Astrocyte (in vitro differentiated cells and primary cell): Measurements from ENCODE around the gene ZFYVE28. TPM values are rescaled to one million over a fixed set of nuclear protein-coding genes. Genes with fewer than 3 reads are reported as not detected.

Experiments
- DNase-seq: peaks from one replicate; pipeline ENCODE4 v3.0.0-alpha.2; 2010; ENCODE audit warnings: low read depth
- FAIRE-seq: peaks from 2 replicates; lab custom pipeline; 2011; peaks lifted over from hg19 to GRCh38; lab: Jason Lieb, UNC
- H2AFZ ChIP-seq: 2 replicates; pipeline ENCODE4 v1.6.0; 2012; ENCODE audit warnings: low read depth, low read length, inconsistent platforms
- H3K27ac ChIP-seq: 2 replicates; pipeline ENCODE4 v1.5.1; 2011; ENCODE audit warnings: low read depth, low read length, inconsistent platforms
- H3K27me3 ChIP-seq: 2 replicates; pipeline ENCODE4 v1.6.0; 2011; ENCODE audit warnings: low read length, inconsistent platforms; ENCODE audit not compliant: insufficient read depth
- H3K36me3 ChIP-seq: 2 replicates; pipeline ENCODE4 v1.5.1; 2011; ENCODE audit warnings: low read length, inconsistent platforms; ENCODE audit not compliant: insufficient read depth
- H3K4me1 ChIP-seq: 2 replicates; pipeline ENCODE4 v1.5.1; 2011; ENCODE audit warnings: low read length, inconsistent platforms; ENCODE audit not compliant: insufficient read depth
- H3K4me2 ChIP-seq: 2 replicates; pipeline ENCODE4 v1.6.0; 2012; ENCODE audit warnings: low read length, inconsistent platforms
- H3K4me3 ChIP-seq: 2 replicates; pipeline ENCODE4 v1.5.1; 2011; ENCODE audit warnings: low read depth, mild to moderate bottlenecking, low read length, inconsistent platforms; ENCODE audit not compliant: insufficient read depth
- H3K79me2 ChIP-seq: 2 replicates; pipeline ENCODE4 v1.6.0; 2012; ENCODE audit warnings: mild to moderate bottlenecking, low read length, inconsistent platforms; ENCODE audit not compliant: insufficient read depth
- H3K9ac ChIP-seq: 2 replicates; pipeline ENCODE4 v1.6.0; 2012; ENCODE audit warnings: mild to moderate bottlenecking, low read length, inconsistent platforms
- H3K9me3 ChIP-seq: 2 replicates; pipeline ENCODE4 v1.5.1; 2012; ENCODE audit warnings: low read depth, mild to moderate bottlenecking, low read length, inconsistent platforms; ENCODE audit not compliant: insufficient read depth
- H4K20me1 ChIP-seq: 2 replicates; pipeline ENCODE4 v1.6.0; 2012; ENCODE audit warnings: low read length, inconsistent platforms; ENCODE audit not compliant: insufficient read depth
- H3K27ac Mint-ChIP-seq: one replicate; pipeline ENCODE4 v1.8.0; 2021; ENCODE audit warnings: mild to moderate bottlenecking, mixed read lengths; ENCODE audit not compliant: unreplicated experiment
- H3K27me3 Mint-ChIP-seq: one replicate; pipeline ENCODE4 v1.8.0; 2021; ENCODE audit warnings: low read depth, mixed read lengths; ENCODE audit not compliant: unreplicated experiment
- H3K36me3 Mint-ChIP-seq: one replicate; pipeline ENCODE4 v1.8.0; 2021; ENCODE audit warnings: low read depth, mixed read lengths; ENCODE audit not compliant: unreplicated experiment
- H3K4me1 Mint-ChIP-seq: one replicate; pipeline ENCODE4 v1.8.0; 2021; ENCODE audit warnings: low read depth, mixed read lengths; ENCODE audit not compliant: unreplicated experiment
- H3K4me3 Mint-ChIP-seq: one replicate; pipeline ENCODE4 v1.8.0; 2021; ENCODE audit warnings: mild to moderate bottlenecking, moderate library complexity, mixed read lengths; ENCODE audit not compliant: unreplicated experiment
- H3K9me3 Mint-ChIP-seq: one replicate; pipeline ENCODE4 v1.8.0; 2021; ENCODE audit warnings: mild to moderate bottlenecking, mixed read lengths; ENCODE audit not compliant: unreplicated experiment
- EZH2 ChIP-seq: IDR thresholded peaks from 2 replicates; pipeline ENCODE4 v1.6.1; 2012; ENCODE audit warnings: mild to moderate bottlenecking, low read length, inconsistent platforms; ENCODE audit not compliant: insufficient read depth
- total RNA-seq: library from RNA; stranded (reverse); gene quantifications from 2 replicates; pipeline ENCODE4 v1.2.1, GENCODE V29; 2021
- TF ChIP-seq, protein P1 (sequence below): IDR thresholded peaks from 2 replicates; pipeline ENCODE4 v1.5.1; 2011; ENCODE audit warnings: low read depth, mild to moderate bottlenecking, inconsistent platforms, low read length, moderate library complexity; ENCODE audit not compliant: insufficient read depth

The ZFYVE28 gene
- total RNA-seq, 1 donor from 2014 or later: 0.68 TPM

DNA sequence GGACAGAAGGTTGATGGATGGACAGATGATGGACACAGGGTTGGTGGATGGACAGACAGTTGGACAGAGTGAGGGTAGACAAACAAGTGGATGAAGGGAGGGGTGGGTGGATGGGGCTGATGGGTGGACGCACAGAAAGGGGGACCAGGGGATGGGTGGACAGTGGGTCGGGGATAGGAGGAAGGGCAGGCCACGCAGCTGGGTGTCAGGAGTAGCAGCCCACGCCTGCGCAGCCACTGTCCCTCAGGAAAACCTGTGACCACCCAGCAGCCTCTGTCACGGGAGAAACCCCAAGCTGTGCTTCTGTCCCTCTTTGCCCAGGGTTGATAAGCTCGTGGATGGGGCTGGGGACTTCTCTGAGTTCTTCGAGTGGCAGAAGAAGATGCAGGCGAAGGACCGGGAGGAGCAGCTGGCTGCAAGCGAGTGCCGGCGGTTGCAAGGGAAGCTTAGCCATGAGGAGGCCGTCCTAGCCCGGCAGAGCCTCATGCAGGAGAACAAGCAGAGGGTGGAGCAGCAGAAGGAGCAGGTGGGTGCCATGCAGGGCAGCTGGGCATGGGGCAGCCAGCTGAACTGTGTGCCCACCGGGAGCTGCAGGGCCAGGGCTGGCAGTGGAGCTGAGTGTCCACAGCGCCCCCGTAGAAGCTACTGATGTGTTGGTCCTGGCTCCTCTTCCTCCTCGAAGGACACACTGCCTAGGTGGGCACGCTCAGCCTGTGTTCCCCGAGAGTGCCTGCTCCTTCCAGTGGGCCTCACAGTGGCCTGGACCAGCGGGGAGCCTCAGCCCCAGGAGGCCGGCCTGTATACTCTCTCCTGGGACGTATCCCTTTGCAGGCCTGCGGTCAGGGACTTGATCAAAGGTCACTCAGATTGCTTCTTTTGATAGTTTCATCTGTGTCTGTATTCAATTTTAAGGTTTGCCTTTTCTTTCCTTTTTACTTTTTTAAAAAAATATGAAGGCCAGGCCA, 33.7 kb upstream of the ZFYVE28 start:
- Histone ChIP-seq H3K4me3 (no peak overlapping the region), H3K36me3 (no peaks in the 10 kb centered on the region), H3K4me2 (no peak overlapping the region), H3K27me3 (peaks cover 7% of the 10 kb centered on the region), H3K27ac (no peak overlapping the region), H2AFZ (no peak overlapping the region), H3K79me2 (no peaks in the 10 kb centered on the region), H3K4me1 (no peaks in the 10 kb centered on the region), H4K20me1 (no peaks in the 10 kb centered on the region), H3K9ac (no peak overlapping the region), H3K9me3 (no peaks in the 10 kb centered on the region)
- H3K36me3 Mint-ChIP-seq: no peaks in the 10 kb centered on the region
- H3K4me1 Mint-ChIP-seq: no peaks in the 10 kb centered on the region
- H3K4me3 Mint-ChIP-seq: no peak overlapping the region
- no peak overlapping the region for H3K27ac Mint-ChIP-seq
- no peaks in the 10 kb centered on the region for H3K9me3 Mint-ChIP-seq
- TF ChIP-seq EZH2: no peak
- TF ChIP-seq, protein P1, sequence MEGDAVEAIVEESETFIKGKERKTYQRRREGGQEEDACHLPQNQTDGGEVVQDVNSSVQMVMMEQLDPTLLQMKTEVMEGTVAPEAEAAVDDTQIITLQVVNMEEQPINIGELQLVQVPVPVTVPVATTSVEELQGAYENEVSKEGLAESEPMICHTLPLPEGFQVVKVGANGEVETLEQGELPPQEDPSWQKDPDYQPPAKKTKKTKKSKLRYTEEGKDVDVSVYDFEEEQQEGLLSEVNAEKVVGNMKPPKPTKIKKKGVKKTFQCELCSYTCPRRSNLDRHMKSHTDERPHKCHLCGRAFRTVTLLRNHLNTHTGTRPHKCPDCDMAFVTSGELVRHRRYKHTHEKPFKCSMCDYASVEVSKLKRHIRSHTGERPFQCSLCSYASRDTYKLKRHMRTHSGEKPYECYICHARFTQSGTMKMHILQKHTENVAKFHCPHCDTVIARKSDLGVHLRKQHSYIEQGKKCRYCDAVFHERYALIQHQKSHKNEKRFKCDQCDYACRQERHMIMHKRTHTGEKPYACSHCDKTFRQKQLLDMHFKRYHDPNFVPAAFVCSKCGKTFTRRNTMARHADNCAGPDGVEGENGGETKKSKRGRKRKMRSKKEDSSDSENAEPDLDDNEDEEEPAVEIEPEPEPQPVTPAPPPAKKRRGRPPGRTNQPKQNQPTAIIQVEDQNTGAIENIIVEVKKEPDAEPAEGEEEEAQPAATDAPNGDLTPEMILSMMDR: no peak
- DNase-seq (no peak), FAIRE-seq (no peak)
- H3K27me3 Mint-ChIP-seq: peaks cover 36% of the 10 kb centered on the region

DNA sequence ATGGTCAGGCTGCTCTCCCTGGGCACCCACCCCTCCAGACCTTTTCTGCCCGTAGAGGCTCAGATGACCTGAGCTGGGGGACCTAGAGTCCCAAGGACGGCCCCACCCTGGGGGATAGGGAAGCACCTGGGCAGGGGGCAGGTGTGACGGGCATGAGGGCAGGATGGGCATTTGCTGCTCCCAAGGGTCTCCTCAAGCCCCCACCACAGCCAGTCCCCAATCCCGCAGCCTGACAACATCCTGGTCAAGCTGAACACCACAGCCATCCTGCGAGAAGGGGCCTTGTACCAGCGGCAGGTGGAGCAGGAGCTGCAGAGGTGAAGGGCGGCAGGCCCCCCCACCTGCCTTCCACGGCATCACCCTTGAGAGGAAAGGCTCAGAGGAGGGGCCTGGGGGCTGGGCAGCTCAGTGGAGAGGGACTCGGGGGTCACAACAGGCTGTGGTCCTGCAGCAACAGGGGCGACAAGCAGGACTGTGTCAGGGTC, 32.6 kb upstream of the ZFYVE28 start:
- no peaks in the 10 kb centered on the region for H3K9me3 ChIP-seq
- TF ChIP-seq, protein P1: no peak
- TF ChIP-seq EZH2: no peak
- H3K4me1 ChIP-seq: no peaks in the 10 kb centered on the region
- no peaks in the 10 kb centered on the region for H4K20me1 ChIP-seq
- Mint-ChIP-seq H3K27me3 (peaks cover 33% of the 10 kb centered on the region), H3K27ac (no peak overlapping the region), H3K9me3 (no peaks in the 10 kb centered on the region), H3K36me3 (no peaks in the 10 kb centered on the region), H3K4me3 (no peak overlapping the region), H3K4me1 (no peaks in the 10 kb centered on the region)
- no peak overlapping the region for H3K4me3 ChIP-seq
- H3K9ac ChIP-seq: no peak overlapping the region
- no peak for DNase-seq
- H3K27ac ChIP-seq: no peak overlapping the region
- no peak for FAIRE-seq
- H3K36me3 ChIP-seq: no peaks in the 10 kb centered on the region
- H3K4me2 ChIP-seq: no peak overlapping the region
- peaks cover 7% of the 10 kb centered on the region for H3K27me3 ChIP-seq
- H2AFZ ChIP-seq: no peak overlapping the region
- H3K79me2 ChIP-seq: no peaks in the 10 kb centered on the region
